Upper lobe of left lung (tissue), 4 donors: ENCODE results near the gene OR1M1.

Experiments used
- CTCF ChIP-seq, 6 experiments: fragments of 450-650 bp in 4 of 6; fragments of 200-600 bp in 2 of 6; sonication (generic) in 2 of 6; IDR thresholded peaks; one replicate each; pipeline ENCODE4 v1.5.1; 2016 to 2019; ENCODE audit warnings: antibody characterized with exemption in 6 of 6
- POLR2A ChIP-seq, 4 donors: fragments of 450-650 bp; IDR thresholded peaks; one replicate each; pipeline ENCODE4 v1.5.1; 2016 to 2017; ENCODE audit warnings: antibody characterized with exemption in 4 of 4, mild to moderate bottlenecking in 2 of 4

DNA sequence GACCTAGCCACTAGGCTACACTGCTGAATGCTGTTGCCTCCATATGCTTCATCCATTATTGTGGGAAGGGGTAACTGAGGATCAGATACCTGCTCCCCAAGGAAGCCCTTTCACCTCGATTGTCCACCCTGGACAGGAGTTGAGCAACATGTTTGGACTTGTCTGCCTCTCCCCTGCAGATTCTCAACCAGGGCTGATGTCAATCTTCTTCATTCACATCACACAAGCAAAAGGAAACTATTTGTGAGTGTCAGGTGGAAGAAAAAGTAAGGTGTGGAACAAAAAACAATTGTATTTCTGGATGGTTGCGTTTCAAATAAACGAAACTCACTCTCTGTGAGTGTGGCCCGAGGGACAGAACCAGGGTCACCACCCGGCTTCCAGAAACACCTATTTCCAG is 47.1 kb upstream of the OR1M1 start:
- TF ChIP-seq CTCF (IDR thresholded peaks at IDR 0.05) = no peak
- TF ChIP-seq POLR2A (IDR thresholded peaks at IDR 0.05) = no peak
